Gastrocnemius medialis (tissue), 4 donors: Measurements from ENCODE around the gene NADSYN1. TPM values are rescaled to one million over a fixed set of nuclear protein-coding genes. Genes with fewer than 3 reads are reported as not detected.

Source experiments
- ATAC-seq, 2 donors: fragments of 150-250 bp; one replicate each; pipeline ENCODE4 v1.9.1; 2016
- DNase-seq, 2 donors: peaks; one replicate each; pipeline ENCODE4 v3.0.0-alpha.2; 2019
- H3K27ac ChIP-seq, 4 donors: fragments of 200-600 bp; sonication (generic); 1 replicate in 1 of 4; 2 replicates in 3 of 4; pipeline ENCODE4 v1.5.1; 2016 to 2018; ENCODE audit warnings: mild to moderate bottlenecking in 2 of 4, moderate library complexity in 1 of 4
- H3K27me3 ChIP-seq, 3 donors: fragments of 200-600 bp; sonication (generic) in 2 of 3; 1 replicate in 1 of 3; 2 replicates in 2 of 3; pipeline versions ENCODE4 v1.5.1 to v1.6.0; 2016 to 2019; ENCODE audit warnings: mild to moderate bottlenecking in 1 of 3, moderate library complexity in 1 of 3
- H3K36me3 ChIP-seq, 2 donors: fragments of 200-600 bp; sonication (generic) in 1 of 2; one replicate each; pipeline ENCODE4 v1.5.1; 2017 to 2018
- H3K4me1 ChIP-seq, 2 donors: fragments of 200-600 bp; sonication (generic) in 1 of 2; one replicate each; pipeline ENCODE4 v1.5.1; 2016 to 2017; ENCODE audit warnings: mild to moderate bottlenecking in 2 of 2
- H3K4me3 ChIP-seq, 4 donors: fragments of 200-600 bp; sonication (generic) in 3 of 4; 1 replicate in 1 of 4; 2 replicates in 3 of 4; pipeline ENCODE4 v1.5.1; 2016 to 2019; ENCODE audit warnings: mild to moderate bottlenecking in 2 of 4
- H3K9me3 ChIP-seq, 3 donors: fragments of 200-600 bp; sonication (generic) in 2 of 3; 1 replicate in 1 of 3; 2 replicates in 2 of 3; pipeline ENCODE4 v1.5.1; 2016 to 2019
- CTCF ChIP-seq, 5 experiments: fragments of 450-650 bp in 3 of 5; fragments of 200-600 bp in 2 of 5; sonication (generic) in 2 of 5; IDR thresholded peaks in 4 of 5; conservative IDR thresholded peaks in 1 of 5; 1 replicate in 4 of 5; 2 replicates in 1 of 5; pipeline ENCODE4 v1.5.1; 2016 to 2019; ENCODE audit warnings: antibody characterized with exemption in 5 of 5, mild to moderate bottlenecking in 3 of 5, moderate library complexity in 3 of 5
- POLR2A ChIP-seq, 2 donors: fragments of 450-650 bp; IDR thresholded peaks; one replicate each; pipeline ENCODE4 v1.6.1; 2017; ENCODE audit warnings: antibody characterized with exemption in 2 of 2, mild to moderate bottlenecking in 2 of 2, moderate library complexity in 2 of 2
- in situ Hi-C, 4 donors: fragments of 200-750 bp; cut with MboI; loops; one replicate each; pipeline versions ENCODE4 v1.15.0 to v1.8.0; 2017; ENCODE audit warnings: low sequenced_read_pairs in 4 of 4
- intact Hi-C: fragments of 100-400 bp; cut with DNase I; formaldehyde crosslinking; loops from one replicate; pipeline ENCODE4 v1.15.1; 2023; ENCODE audit warnings: low total_unique reads
- total RNA-seq, 4 donors: library from RNA; depleted of rRNA; stranded (reverse); fragments of >200 nt; gene quantifications; one replicate each; pipeline versions ENCODE4 v1.1.0 to v1.2.3, GENCODE V29; 2016

NADSYN1 gene
- total RNA-seq, 4 donors from 2014 or later, result 10.5 to 27.1 (median 16.0) TPM

GRCh38 chr11:71484248-71485062, 31.5 kb downstream of the NADSYN1 start:
- ATAC-seq, result no peak
- Histone ChIP-seq H3K9me3 (no peaks in the 10 kb centered on the region), H3K27me3 (no peaks in the 10 kb centered on the region), H3K4me1 (no peaks in the 10 kb centered on the region), H3K27ac (no peak overlapping the region), H3K4me3 (no peak overlapping the region), H3K36me3 (peaks cover 0 to 66% of the 10 kb centered on the region in 2 donors)
- DNase-seq, result peak in 1 of 2 donors; percentile 5
- TF ChIP-seq POLR2A (IDR thresholded peaks at IDR 0.05) (no peak), CTCF (IDR thresholded peaks at IDR 0.05 in 4 of 5, conservative IDR thresholded peaks at IDR 0.05 in 1 of 5) (no peak)
- intact Hi-C loops, result no loop called here
- in situ Hi-C loops, result no loop called here

- Histone ChIP-seq H3K27ac (no peak overlapping the region), H3K9me3 (no peaks in the 10 kb centered on the region), H3K36me3 (peaks cover 0 to 66% of the 10 kb centered on the region in 2 donors), H3K4me3 (no peak overlapping the region), H3K4me1 (no peaks in the 10 kb centered on the region), H3K27me3 (no peaks in the 10 kb centered on the region)
- ATAC-seq (no peak), DNase-seq (peak in 1 of 2 donors; percentile 4)
- intact Hi-C loops (no loop called here), in situ Hi-C loops (no loop called here)
- TF ChIP-seq POLR2A (IDR thresholded peaks at IDR 0.05), result no peak
- no peak for TF ChIP-seq CTCF (IDR thresholded peaks at IDR 0.05 in 4 of 5, conservative IDR thresholded peaks at IDR 0.05 in 1 of 5)
These were observed 32.0 kb downstream of the NADSYN1 start for GRCh38 chr11:71485063-71485399.

DNA sequence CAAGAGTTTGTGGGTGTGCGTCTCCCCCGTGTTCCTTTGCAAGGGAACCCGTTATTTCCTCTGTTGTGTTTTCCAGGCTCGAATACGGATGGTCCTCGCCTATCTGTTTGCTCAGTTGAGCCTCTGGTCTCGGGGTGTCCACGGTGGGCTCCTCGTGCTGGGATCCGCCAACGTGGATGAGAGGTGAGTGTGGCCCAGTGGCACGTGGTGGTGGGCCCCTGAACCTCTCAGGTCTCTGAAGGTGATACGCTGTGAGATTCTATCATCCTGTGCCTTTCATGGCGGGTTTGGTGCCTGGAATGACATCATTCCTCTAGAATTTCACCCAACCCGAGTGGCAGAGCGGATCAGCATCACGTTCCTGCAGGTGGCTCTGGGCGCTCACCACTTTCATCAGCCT, 32.5 kb downstream of the NADSYN1 start:
- in situ Hi-C loops (no loop called here), intact Hi-C loops (no loop called here)
- no peaks in the 10 kb centered on the region for H3K9me3 ChIP-seq
- H3K4me1 ChIP-seq, result no peaks in the 10 kb centered on the region
- ATAC-seq, result no peak
- H3K27ac ChIP-seq, result no peak overlapping the region
- H3K27me3 ChIP-seq, result no peaks in the 10 kb centered on the region
- DNase-seq, result peak in 1 of 2 donors; percentile 2
- no peak for TF ChIP-seq POLR2A (IDR thresholded peaks at IDR 0.05)
- no peak for TF ChIP-seq CTCF (IDR thresholded peaks at IDR 0.05 in 4 of 5, conservative IDR thresholded peaks at IDR 0.05 in 1 of 5)
- H3K36me3 ChIP-seq, result peaks cover 0 to 64% of the 10 kb centered on the region in 2 donors
- no peak overlapping the region for H3K4me3 ChIP-seq

- H3K4me3 ChIP-seq, result no peak overlapping the region
- H3K4me1 ChIP-seq, result no peaks in the 10 kb centered on the region
- ATAC-seq (no peak), DNase-seq (no peak)
- in situ Hi-C loops (no loop called here), intact Hi-C loops (no loop called here)
- H3K9me3 ChIP-seq, result no peaks in the 10 kb centered on the region
- no peaks in the 10 kb centered on the region for H3K27me3 ChIP-seq
- TF ChIP-seq CTCF (IDR thresholded peaks at IDR 0.05 in 4 of 5, conservative IDR thresholded peaks at IDR 0.05 in 1 of 5) (no peak), POLR2A (IDR thresholded peaks at IDR 0.05) (no peak)
- H3K27ac ChIP-seq, result no peak overlapping the region
- H3K36me3 ChIP-seq, result peaks cover 0 to 66% of the 10 kb centered on the region in 2 donors
These were observed 33.3 kb downstream of the NADSYN1 start for GRCh38 chr11:71486320-71486719.
